ENCODE results near the gene JAKMIP3.

The JAKMIP3 gene

DNA sequence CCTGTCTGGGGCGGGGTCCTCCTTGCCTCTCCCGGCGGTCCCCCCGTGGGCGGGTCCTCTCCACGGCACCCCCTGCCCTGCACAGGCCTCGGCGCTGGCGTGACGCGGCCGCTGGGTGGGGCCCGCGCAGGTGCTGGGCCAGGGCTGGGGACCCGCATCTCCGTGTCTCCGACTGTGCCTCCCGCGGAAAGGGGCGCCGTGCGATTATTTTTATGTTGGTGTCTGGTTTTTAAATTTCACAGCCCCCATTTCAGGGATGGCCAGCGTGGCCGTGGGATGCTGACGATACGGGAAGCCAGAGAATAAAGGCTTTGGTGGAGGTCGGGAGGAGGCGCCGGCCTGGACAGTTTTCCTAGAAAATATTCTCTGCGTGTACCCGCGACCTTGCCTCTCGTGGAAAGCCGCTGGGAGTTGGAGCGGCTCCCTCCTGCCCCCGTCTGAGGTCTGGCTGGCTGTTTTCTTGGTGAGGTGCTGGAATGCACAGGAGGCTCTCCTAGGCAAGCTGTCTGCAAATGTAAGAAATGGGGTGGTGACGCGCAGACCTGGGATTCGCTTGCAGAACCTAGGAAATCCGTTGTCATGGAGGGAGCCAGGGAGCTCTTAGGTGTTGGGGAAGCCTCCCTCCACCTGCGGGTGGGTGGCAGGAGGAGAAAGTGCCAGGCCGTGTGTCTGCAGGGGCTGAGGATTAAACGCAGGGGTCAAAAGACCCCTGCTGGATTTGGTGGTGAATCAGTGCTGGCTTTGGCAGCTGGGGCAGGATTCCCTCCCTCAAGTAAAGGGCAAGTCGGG lies 28.7 kb upstream of the JAKMIP3 start:
- peak overlapping the region; percentile 37 to 66 (median 53) for H3K4me3 ChIP-seq
- peaks cover 56 to 77% (median 68%) of the 10 kb centered on the region in 11 experiments for H3K27me3 ChIP-seq
- H3K4me2 ChIP-seq: peak overlapping the region; percentile 79 to 87 (median 81)
- no peak for TF ChIP-seq Cebpa-rat (IDR thresholded peaks at IDR 0.05)
- peaks cover 0 to 45% (median 9%) of the 10 kb centered on the region in 11 experiments; a peak in 12 of 22 replicates for H4K20me1 ChIP-seq
- H3K9ac ChIP-seq: peak overlapping the region in 2 of 11 experiments; percentile 2 to 20; a peak in 1 of 22 replicates
- no peaks in the 10 kb centered on the region for H3K9me3 ChIP-seq (replicated peaks in 1 of 11)
- no peak overlapping the region for H3K27ac ChIP-seq
- H3K4me1 ChIP-seq: peaks cover 5 to 15% (median 10%) of the 10 kb centered on the region in 10 experiments; a peak in 16 of 20 replicates
- H3K36me3 ChIP-seq: no peaks in the 10 kb centered on the region

DNA sequence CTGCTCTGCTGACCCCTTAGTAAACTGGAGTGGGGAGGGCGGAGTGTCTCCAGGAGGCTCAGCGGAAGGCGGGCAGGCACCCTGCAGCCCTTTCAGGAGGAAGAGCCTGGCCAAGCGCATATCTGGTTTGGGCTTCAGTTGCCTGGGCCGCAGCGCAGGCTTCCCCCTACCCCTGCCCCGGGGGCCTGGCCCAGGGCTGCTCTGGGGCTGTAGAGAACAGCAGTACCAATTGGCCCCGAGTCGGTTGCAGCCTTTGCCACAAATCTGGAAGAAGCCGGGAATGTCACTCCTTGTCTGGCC lies 28.1 kb upstream of the JAKMIP3 start:
- H3K4me3 ChIP-seq: peak overlapping the region in 1 of 10 experiments; percentile 37; a peak in 1 of 20 replicates
- peaks cover 56 to 77% (median 68%) of the 10 kb centered on the region in 11 experiments for H3K27me3 ChIP-seq

DNA sequence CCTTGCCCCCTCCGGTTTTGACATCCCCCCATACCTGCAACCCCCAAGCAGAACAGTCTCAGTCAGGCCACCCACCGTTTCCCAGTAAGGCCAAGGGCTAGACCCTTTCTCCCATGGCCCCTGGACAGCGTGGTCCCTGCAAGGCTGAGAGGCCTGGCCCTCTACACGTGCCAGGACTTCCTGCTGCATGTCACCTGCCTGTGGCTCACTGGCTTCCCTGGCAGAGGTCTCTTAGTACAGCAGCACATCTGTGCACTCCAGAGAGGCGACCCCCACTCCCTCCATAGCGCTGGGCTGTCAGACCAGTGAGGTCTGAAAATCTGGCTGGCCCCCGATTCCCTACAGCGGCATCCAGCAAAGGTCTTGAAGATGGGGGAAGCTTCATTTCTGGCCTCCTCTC lies 26.4 kb upstream of the JAKMIP3 start:
- Histone ChIP-seq H3K36me3 (no peaks in the 10 kb centered on the region), H3K27me3 (peaks cover 51 to 67% (median 59%) of the 10 kb centered on the region in 11 experiments), H3K9me3 (replicated peaks in 1 of 11) (no peaks in the 10 kb centered on the region), H3K9ac (no peak overlapping the region), H3K4me2 (no peak overlapping the region), H4K20me1 (peaks cover 0 to 45% (median 9%) of the 10 kb centered on the region in 11 experiments; a peak in 12 of 22 replicates), H3K4me3 (no peak overlapping the region), H3K4me1 (peaks cover 5 to 35% (median 26%) of the 10 kb centered on the region in 10 experiments; a peak in 17 of 20 replicates), H3K27ac (no peak overlapping the region)
- TF ChIP-seq Cebpa-rat (IDR thresholded peaks at IDR 0.05): no peak

More for the DNA sequence above, 28.1 kb upstream of the JAKMIP3 start:
- Histone ChIP-seq H3K4me2 (peak overlapping the region in 5 of 11 experiments; percentile 79 to 87 (median 81); a peak in 4 of 22 replicates), H3K4me1 (peaks cover 5 to 20% (median 13%) of the 10 kb centered on the region in 10 experiments; a peak in 16 of 20 replicates), H3K9me3 (replicated peaks in 1 of 11) (no peaks in the 10 kb centered on the region), H3K36me3 (no peaks in the 10 kb centered on the region), H3K9ac (no peak overlapping the region), H3K27ac (no peak overlapping the region), H4K20me1 (peaks cover 0 to 45% (median 9%) of the 10 kb centered on the region in 11 experiments; a peak in 12 of 22 replicates)
- TF ChIP-seq Cebpa-rat (IDR thresholded peaks at IDR 0.05): no peak

DNA sequence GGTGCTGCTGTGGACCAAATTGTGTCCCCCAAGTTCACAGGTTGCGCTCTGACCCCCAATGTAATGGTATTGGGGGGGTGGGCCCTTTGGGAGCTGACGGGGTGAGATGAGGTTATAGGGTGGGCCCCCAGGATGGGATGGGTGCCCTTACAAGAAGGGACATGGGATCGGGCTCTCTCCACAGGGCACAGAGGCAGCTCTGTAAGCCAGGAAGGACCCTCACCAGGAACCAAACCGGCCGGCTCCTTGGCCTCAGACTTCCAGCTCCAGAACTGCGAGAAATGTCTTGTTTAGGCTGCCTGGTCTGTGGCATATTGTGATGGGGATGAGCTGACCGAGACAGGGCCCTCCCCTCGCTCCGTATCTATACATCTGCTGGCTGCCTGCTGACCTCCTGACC lies 25.7 kb upstream of the JAKMIP3 start:
- H3K4me3 ChIP-seq: no peak overlapping the region
- peaks cover 5 to 42% (median 33%) of the 10 kb centered on the region in 10 experiments; a peak in 18 of 20 replicates for H3K4me1 ChIP-seq
- no peaks in the 10 kb centered on the region for H3K36me3 ChIP-seq
- H3K27me3 ChIP-seq: peaks cover 44 to 60% (median 52%) of the 10 kb centered on the region in 11 experiments
- peaks cover 0 to 43% (median 9%) of the 10 kb centered on the region in 11 experiments; a peak in 12 of 22 replicates for H4K20me1 ChIP-seq
- H3K4me2 ChIP-seq: no peak overlapping the region
- H3K9ac ChIP-seq: no peak overlapping the region
- no peak overlapping the region for H3K27ac ChIP-seq
- no peak for TF ChIP-seq Cebpa-rat (IDR thresholded peaks at IDR 0.05)
- no peaks in the 10 kb centered on the region for H3K9me3 ChIP-seq (replicated peaks in 1 of 11)

GRCh38 chr10:132041340-132041739 lies 24.4 kb upstream of the JAKMIP3 start:
- Histone ChIP-seq H3K4me3 (no peak overlapping the region), H3K9ac (no peak overlapping the region), H3K27me3 (peaks cover 31 to 48% (median 40%) of the 10 kb centered on the region in 11 experiments), H3K4me2 (no peak overlapping the region), H3K9me3 (replicated peaks in 1 of 11) (no peaks in the 10 kb centered on the region), H4K20me1 (peaks cover 0 to 32% (median 9%) of the 10 kb centered on the region in 11 experiments; a peak in 12 of 22 replicates), H3K4me1 (peaks cover 5 to 46% (median 35%) of the 10 kb centered on the region in 10 experiments; a peak in 18 of 20 replicates), H3K36me3 (no peaks in the 10 kb centered on the region), H3K27ac (no peak overlapping the region)
- TF ChIP-seq Cebpa-rat (IDR thresholded peaks at IDR 0.05): no peak

GRCh38 chr10:132043861-132044695 lies 21.7 kb upstream of the JAKMIP3 start:
- Histone ChIP-seq H4K20me1 (peaks cover 0 to 9% (median 0%) of the 10 kb centered on the region in 11 experiments; a peak in 3 of 22 replicates), H3K27ac (no peak overlapping the region), H3K9ac (no peak overlapping the region), H3K36me3 (no peaks in the 10 kb centered on the region), H3K27me3 (peaks cover 4 to 20% (median 12%) of the 10 kb centered on the region in 11 experiments), H3K4me2 (peak overlapping the region in 8 of 11 experiments; percentile 55 to 84 (median 78); a peak in 16 of 22 replicates), H3K4me1 (peaks cover 3 to 39% (median 26%) of the 10 kb centered on the region in 10 experiments; a peak in 18 of 20 replicates), H3K4me3 (no peak overlapping the region), H3K9me3 (replicated peaks in 1 of 11) (no peaks in the 10 kb centered on the region)
- TF ChIP-seq Cebpa-rat (IDR thresholded peaks at IDR 0.05): no peak

GRCh38 chr10:132044803-132045202 lies 20.9 kb upstream of the JAKMIP3 start:
- H3K4me3 ChIP-seq: no peak overlapping the region
- peaks cover 7 to 46% (median 32%) of the 10 kb centered on the region in 10 experiments; a peak in 19 of 20 replicates for H3K4me1 ChIP-seq
- no peak overlapping the region for H3K27ac ChIP-seq
- no peak overlapping the region for H3K9ac ChIP-seq
- H3K9me3 ChIP-seq (replicated peaks in 1 of 11): no peaks in the 10 kb centered on the region
- H3K4me2 ChIP-seq: peak overlapping the region in 8 of 11 experiments; percentile 1 to 84 (median 78); a peak in 14 of 22 replicates
- H4K20me1 ChIP-seq: peaks cover 0 to 2% (median 0%) of the 10 kb centered on the region in 11 experiments; a peak in 2 of 22 replicates
- H3K36me3 ChIP-seq: no peaks in the 10 kb centered on the region
- no peak for TF ChIP-seq Cebpa-rat (IDR thresholded peaks at IDR 0.05)
- peaks cover 0 to 13% (median 5%) of the 10 kb centered on the region in 11 experiments; a peak in 13 of 22 replicates for H3K27me3 ChIP-seq

DNA sequence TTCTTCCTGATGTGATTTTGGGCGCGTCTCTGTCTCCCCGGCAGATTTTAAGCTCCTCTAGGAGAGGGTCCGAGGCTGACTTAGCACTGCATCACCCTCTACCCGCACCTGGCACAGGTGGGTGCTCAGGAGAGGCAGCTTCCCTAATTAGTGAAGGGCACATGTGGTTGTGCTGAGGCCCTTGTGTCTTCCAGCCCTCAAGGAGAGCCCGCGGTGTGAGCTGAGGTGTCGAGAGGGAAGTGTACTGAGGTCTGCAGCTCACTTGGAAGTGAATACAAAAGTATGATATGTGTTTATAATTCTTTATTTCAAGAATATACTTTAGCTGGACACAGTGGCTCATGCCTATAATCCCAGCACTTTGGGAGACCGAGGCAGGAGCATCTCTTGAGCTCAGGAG lies 20.4 kb upstream of the JAKMIP3 start:
- Histone ChIP-seq H3K9me3 (replicated peaks in 1 of 11) (no peaks in the 10 kb centered on the region), H3K36me3 (no peaks in the 10 kb centered on the region), H3K4me3 (no peak overlapping the region), H3K4me2 (peak overlapping the region in 8 of 11 experiments; percentile 1 to 84 (median 78); a peak in 12 of 22 replicates), H3K9ac (no peak overlapping the region), H4K20me1 (no peaks in the 10 kb centered on the region; a peak in 2 of 22 replicates), H3K4me1 (peaks cover 7 to 51% (median 37%) of the 10 kb centered on the region in 10 experiments; a peak in 19 of 20 replicates), H3K27me3 (peaks cover 0 to 9% (median 0%) of the 10 kb centered on the region in 11 experiments; a peak in 6 of 22 replicates), H3K27ac (no peak overlapping the region)
- TF ChIP-seq Cebpa-rat (IDR thresholded peaks at IDR 0.05): no peak

All from BLaER1 treated with 17β-estradiol and CSF1 and Interleukin-3, amounts not matched to agents 10 nM and 100 nM (cell line).